Common myeloid progenitor, CD34-positive (primary cell): ENCODE data around the gene SUSD3.

Experiments
- CTCF ChIA-PET: fragments of 350-600 bp; sonication (Branson Sonifier 250); formaldehyde crosslinking; loops from one replicate; lab custom pipeline; 2021; ENCODE audit warnings: antibody characterized with exemption; lab: Charles Lee
- POLR2A ChIA-PET: fragments of 350-600 bp; sonication (Branson Sonifier 250); formaldehyde crosslinking; loops from one replicate; lab custom pipeline; 2021; ENCODE audit warnings: antibody characterized with exemption; lab: Charles Lee
- DNase-seq, 3 donors: peaks; one replicate each; pipeline versions ENCODE4 v3.0.0 to v3.0.0-alpha.2; 2013
- H3K27ac ChIP-seq, 2 experiments: 1 replicate in 1 of 2; 2 replicates in 1 of 2; pipeline ENCODE4 v1.7.0; 2013; ENCODE audit warnings: inconsistent platforms in 2 of 2, low read length in 2 of 2, mild to moderate bottlenecking in 2 of 2, low read depth in 1 of 2, moderate library complexity in 1 of 2; ENCODE audit not compliant: severe bottlenecking in 2 of 2, insufficient read depth in 1 of 2, poor library complexity in 1 of 2
- H3K27me3 ChIP-seq, 5 experiments: replicated peaks in 2 of 5; 1 replicate in 3 of 5; 2 replicates in 2 of 5; pipeline versions ENCODE4 v1.6.1 to v1.7.0; 2013; ENCODE audit warnings: low read length in 4 of 5, mild to moderate bottlenecking in 2 of 5, moderate library complexity in 2 of 5, inconsistent platforms in 1 of 5; ENCODE audit not compliant: insufficient read depth in 5 of 5, control insufficient read depth in 4 of 5
- H3K36me3 ChIP-seq, 4 experiments: 1 replicate in 2 of 4; 2 replicates in 2 of 4; pipeline versions ENCODE4 v1.6.1 to v1.7.0; 2013; ENCODE audit warnings: low read length in 3 of 4, control low read depth in 1 of 4, mild to moderate bottlenecking in 1 of 4; ENCODE audit not compliant: control insufficient read depth in 4 of 4, insufficient read depth in 4 of 4
- H3K4me1 ChIP-seq, 4 experiments: 1 replicate in 3 of 4; 2 replicates in 1 of 4; pipeline versions ENCODE4 v1.6.1 to v1.7.1; 2013; ENCODE audit warnings: low read length in 3 of 4, mild to moderate bottlenecking in 3 of 4, control low read depth in 1 of 4, inconsistent platforms in 1 of 4, moderate library complexity in 1 of 4; ENCODE audit not compliant: control insufficient read depth in 4 of 4, insufficient read depth in 4 of 4; ENCODE audit errors: control extremely low read depth in 1 of 4
- H3K4me3 ChIP-seq, 7 experiments: 1 replicate in 4 of 7; 2 replicates in 3 of 7; pipeline versions ENCODE4 v1.5.1 to v1.7.0; 2013; ENCODE audit warnings: mild to moderate bottlenecking in 7 of 7, low read length in 6 of 7, moderate library complexity in 6 of 7, inconsistent platforms in 2 of 7, low read depth in 2 of 7, control low read depth in 1 of 7; ENCODE audit not compliant: insufficient read depth in 4 of 7, control insufficient read depth in 1 of 7; ENCODE audit errors: extremely low read depth in 1 of 7
- H3K9me3 ChIP-seq, 5 experiments: 1 replicate in 4 of 5; 2 replicates in 1 of 5; pipeline versions ENCODE4 v1.6.1 to v1.7.1; 2013; ENCODE audit warnings: low read length in 4 of 5, mild to moderate bottlenecking in 2 of 5, inconsistent platforms in 1 of 5, low read depth in 1 of 5, moderate library complexity in 1 of 5; ENCODE audit not compliant: control insufficient read depth in 4 of 5, insufficient read depth in 2 of 5; ENCODE audit errors: control extremely low read depth in 1 of 5
- WGBS: methylation state at CpG from one replicate; pipeline ENCODE4 v1.1.5; 2013; ENCODE audit not compliant: insufficient coverage; 5-methylcytosine and 5-hydroxymethylcytosine counted together

Gene SUSD3

DNA sequence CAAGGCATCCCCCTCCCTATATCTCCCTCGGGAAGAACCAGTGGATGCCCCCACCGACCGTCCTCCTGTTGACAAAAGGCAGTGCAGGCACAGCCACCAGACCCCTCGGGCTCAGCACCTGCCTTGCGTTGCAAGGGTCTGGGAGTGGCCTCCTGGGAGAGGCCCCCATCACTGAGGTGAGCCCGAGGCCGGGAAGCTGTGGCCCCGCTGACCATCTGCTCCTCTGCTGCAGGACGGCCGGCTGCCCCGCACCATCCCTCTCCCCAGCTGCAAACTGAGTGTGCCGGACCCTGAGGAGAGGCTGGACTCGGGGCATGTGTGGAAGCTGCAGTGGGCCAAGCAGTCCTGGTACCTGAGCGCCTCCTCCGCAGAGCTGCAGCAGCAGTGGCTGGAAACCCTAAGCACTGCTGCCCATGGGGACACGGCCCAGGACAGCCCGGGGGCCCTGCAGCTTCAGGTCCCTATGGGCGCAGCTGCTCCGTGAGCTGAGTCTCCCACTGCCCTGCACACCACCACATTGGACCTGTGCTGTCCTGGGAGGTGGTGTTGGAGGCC is 23.3 kb upstream of the SUSD3 start:
- Histone ChIP-seq H3K36me3 (peaks cover 15 to 63% (median 36%) of the 10 kb centered on the region in 4 experiments), H3K9me3 (no peaks in the 10 kb centered on the region), H3K4me3 (no peak overlapping the region), H3K27ac (no peak overlapping the region), H3K27me3 (no peaks in the 10 kb centered on the region), H3K4me1 (peaks cover 0 to 50% (median 26%) of the 10 kb centered on the region in 4 experiments)
- ChIA-PET POLR2A (interaction anchor here (0.7 kb wide), 1 partner anchor 197 kb away, joined by 3 read pairs; no protein-coding TSS in a partner anchor), CTCF (interaction anchor here (0.8 to 1.4 kb wide), 4 partner anchors 9 to 73 kb away, joined by 3 to 4 read pairs (median 4); no protein-coding TSS in a partner anchor)
- DNase-seq: no peak
- 96% methylated on average over 19 of the region's 19 CpGs for WGBS

DNA sequence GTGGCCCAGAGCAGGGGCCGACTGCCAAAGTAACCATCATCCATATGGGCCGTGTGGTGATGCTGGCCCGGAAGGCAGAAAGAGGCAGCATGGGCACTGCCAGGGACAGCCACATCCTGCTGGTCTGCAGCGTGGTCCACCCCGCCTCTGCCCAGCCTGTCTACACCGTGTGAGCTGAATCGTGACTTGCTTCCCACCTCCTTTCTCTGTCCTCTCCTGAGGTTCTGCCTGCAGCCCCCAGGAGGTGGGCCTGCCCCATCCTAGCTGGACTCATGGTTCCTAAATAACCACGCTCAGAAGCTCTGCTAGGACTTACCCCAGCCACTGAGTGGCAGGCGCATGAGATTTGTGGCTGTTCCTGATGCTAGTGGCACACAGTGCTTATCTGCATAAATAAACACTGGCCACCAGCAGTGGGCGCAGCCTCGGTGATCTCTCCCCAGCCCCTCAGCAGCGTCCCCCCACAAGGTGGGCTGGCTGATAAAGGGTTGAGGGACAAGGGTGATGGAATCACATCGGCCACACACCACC is 22.6 kb upstream of the SUSD3 start:
- DNase-seq: peak in 1 of 3 donors; percentile 28
- H3K27ac ChIP-seq: no peak overlapping the region
- peaks cover 0 to 50% (median 26%) of the 10 kb centered on the region in 4 experiments for H3K4me1 ChIP-seq
- H3K9me3 ChIP-seq: no peaks in the 10 kb centered on the region
- WGBS: 87% methylated on average over 9 of the region's 13 CpGs
- POLR2A ChIA-PET: interaction anchor here (0.7 kb wide), 1 partner anchor 196 kb away, joined by 3 read pairs; no protein-coding TSS in a partner anchor
- no peaks in the 10 kb centered on the region for H3K27me3 ChIP-seq
- H3K4me3 ChIP-seq: no peak overlapping the region
- CTCF ChIA-PET: interaction anchor here (0.8 to 1.4 kb wide), 6 partner anchors 8 to 72 kb away, joined by 3 to 4 read pairs (median 3); no protein-coding TSS in a partner anchor
- H3K36me3 ChIP-seq: peaks cover 10 to 56% (median 34%) of the 10 kb centered on the region in 4 experiments

DNA sequence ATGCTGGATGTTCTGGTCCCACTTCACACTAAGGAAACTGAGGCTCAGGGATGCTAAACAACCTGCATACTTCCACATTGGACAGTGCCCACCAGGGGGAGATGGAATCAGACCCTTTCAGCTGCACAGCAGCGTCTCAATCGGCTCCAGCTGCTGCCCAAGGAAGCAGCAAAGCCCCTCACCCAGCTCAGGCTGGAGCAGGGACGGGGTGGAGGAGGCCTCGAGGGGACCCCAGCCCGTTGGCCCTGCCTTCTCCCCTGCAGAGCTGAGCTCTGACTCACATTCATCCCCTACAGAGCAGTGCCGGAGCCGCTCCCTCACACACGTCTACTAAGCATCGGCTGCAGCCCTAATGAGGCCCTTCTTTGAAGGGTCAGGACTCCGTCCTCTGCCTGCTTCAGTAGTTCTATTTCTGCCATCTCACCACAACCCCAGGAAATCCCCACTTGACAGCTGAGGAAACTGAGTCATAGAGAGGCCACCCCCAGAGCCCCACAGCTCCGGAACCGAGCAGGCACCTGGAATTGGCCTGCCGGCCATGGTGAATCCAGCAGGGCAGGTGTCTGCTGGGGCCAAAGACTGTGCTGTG is 21.5 kb upstream of the SUSD3 start:
- H3K27me3 ChIP-seq: no peaks in the 10 kb centered on the region
- POLR2A ChIA-PET: interaction anchor here (0.9 kb wide), 1 partner anchor 22 kb away, joined by 6 read pairs; no protein-coding TSS in a partner anchor
- WGBS: 52% methylated on average over 9 of the region's 13 CpGs

DNA sequence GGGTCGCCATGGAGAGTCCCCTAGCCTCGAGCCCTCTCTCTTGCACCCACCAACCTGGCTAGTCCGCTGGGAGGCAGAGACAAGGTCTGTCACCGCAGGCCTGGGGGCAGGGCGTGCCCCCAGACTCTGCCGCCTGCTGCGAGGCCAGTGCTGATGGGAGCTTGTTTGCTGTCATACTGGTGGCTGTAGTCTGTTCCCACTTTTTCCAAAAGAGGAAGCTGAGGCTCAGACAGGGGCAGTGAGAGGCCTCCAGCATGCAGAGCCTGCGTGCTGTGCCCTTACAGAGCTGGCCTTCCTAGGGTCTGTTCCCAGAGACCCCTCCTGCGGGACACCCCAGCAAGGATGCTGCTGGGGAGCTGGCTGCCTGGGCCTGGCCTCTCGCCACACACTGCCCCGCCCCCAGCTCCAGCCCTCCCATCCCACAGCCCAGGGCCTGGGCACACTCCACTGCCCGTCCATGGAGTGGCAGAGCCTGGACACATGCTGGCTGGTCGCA is 21.0 kb upstream of the SUSD3 start:
- H3K4me3 ChIP-seq: no peak overlapping the region
- ChIA-PET CTCF (interaction anchor here (0.6 to 1.9 kb wide), 11 partner anchors 9 to 265 kb away, joined by 3 to 5 read pairs (median 4); no protein-coding TSS in a partner anchor), POLR2A (interaction anchor here (0.9 kb wide), 1 partner anchor 22 kb away, joined by 6 read pairs; no protein-coding TSS in a partner anchor)
- 31% methylated on average over 10 of the region's 13 CpGs for WGBS
- H3K27ac ChIP-seq: no peak overlapping the region
- peaks cover 0 to 47% (median 24%) of the 10 kb centered on the region in 4 experiments for H3K4me1 ChIP-seq
- peak in 2 of 3 donors; percentile 58 to 63 for DNase-seq
- no peaks in the 10 kb centered on the region for H3K9me3 ChIP-seq
- no peaks in the 10 kb centered on the region for H3K27me3 ChIP-seq
- H3K36me3 ChIP-seq: peaks cover 3 to 40% (median 26%) of the 10 kb centered on the region in 4 experiments

More for the DNA sequence above, 21.5 kb upstream of the SUSD3 start:
- CTCF ChIA-PET: interaction anchor here (0.6 to 1.7 kb wide), 11 partner anchors 9 to 266 kb away, joined by 3 to 5 read pairs (median 4); no protein-coding TSS in a partner anchor
- H3K36me3 ChIP-seq: peaks cover 3 to 45% (median 28%) of the 10 kb centered on the region in 4 experiments
- H3K27ac ChIP-seq: no peak overlapping the region
- no peak for DNase-seq
- no peaks in the 10 kb centered on the region for H3K9me3 ChIP-seq
- no peak overlapping the region for H3K4me3 ChIP-seq
- H3K4me1 ChIP-seq: peaks cover 0 to 51% (median 25%) of the 10 kb centered on the region in 4 experiments

DNA sequence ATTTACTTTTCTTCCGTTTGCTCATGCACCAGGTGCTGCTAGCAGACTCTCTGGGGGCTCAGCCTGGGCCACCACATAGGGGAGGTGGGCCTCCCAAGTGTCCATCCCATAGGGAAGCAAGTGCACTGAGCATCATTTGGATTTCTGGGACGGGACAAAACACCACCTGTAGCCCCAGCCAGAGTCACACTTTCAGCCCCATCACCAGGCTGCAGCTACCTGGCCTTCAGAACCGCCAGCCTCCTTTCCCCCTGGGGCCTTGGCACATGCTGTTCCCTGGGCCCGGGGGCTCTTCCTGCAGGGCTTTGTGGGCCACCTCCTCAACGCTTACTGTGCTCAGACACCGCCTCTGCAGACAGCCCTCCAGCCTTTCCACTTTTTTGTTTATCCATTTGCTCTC is 19.6 kb upstream of the SUSD3 start:
- no peak for DNase-seq
- WGBS: 88% methylated on average over 6 of the region's 6 CpGs
- no peaks in the 10 kb centered on the region for H3K9me3 ChIP-seq
- no peak overlapping the region for H3K27ac ChIP-seq
- peaks cover 0 to 38% (median 27%) of the 10 kb centered on the region in 4 experiments for H3K4me1 ChIP-seq
- POLR2A ChIA-PET: no interaction called here
- peaks cover 2 to 26% (median 20%) of the 10 kb centered on the region in 4 experiments for H3K36me3 ChIP-seq
- H3K4me3 ChIP-seq: no peak overlapping the region
- no peaks in the 10 kb centered on the region for H3K27me3 ChIP-seq
- CTCF ChIA-PET: interaction anchor here (0.5 to 2.1 kb wide), 4 partner anchors 9 to 59 kb away, joined by 3 to 6 read pairs (median 4); no protein-coding TSS in a partner anchor

DNA sequence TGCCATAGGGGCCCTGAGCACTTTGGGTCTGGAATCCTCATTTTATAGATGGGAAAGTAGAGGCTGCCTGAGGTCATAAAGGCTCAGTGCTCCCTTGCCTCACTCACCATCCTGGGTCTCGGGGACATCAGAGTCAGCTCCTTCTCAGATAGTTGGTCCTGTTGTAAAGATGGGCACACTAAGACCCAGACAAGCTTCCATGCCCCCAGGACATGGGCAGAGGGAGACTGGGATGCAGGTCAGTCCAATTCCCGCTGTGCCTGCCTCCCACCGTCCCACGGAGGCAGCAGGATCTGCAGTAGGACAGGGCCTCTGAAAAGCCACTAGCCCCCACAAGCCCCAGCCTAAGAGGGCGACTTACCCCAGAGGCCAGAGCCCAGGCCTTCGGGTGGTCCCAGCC is 19.0 kb upstream of the SUSD3 start:
- no peak overlapping the region for H3K4me3 ChIP-seq
- H3K27ac ChIP-seq: no peak overlapping the region
- peaks cover 0 to 32% (median 27%) of the 10 kb centered on the region in 4 experiments for H3K4me1 ChIP-seq
- no peaks in the 10 kb centered on the region for H3K27me3 ChIP-seq
- ChIA-PET POLR2A (interaction anchor here (0.6 kb wide), 1 partner anchor 50 kb away, joined by 3 read pairs; no protein-coding TSS in a partner anchor), CTCF (interaction anchor here (1.8 to 2.1 kb wide), 3 partner anchors 12 to 59 kb away, joined by 4 to 6 read pairs (median 4); no protein-coding TSS in a partner anchor)
- 100% methylated on average over 2 of the region's 6 CpGs for WGBS
- no peak for DNase-seq
- H3K36me3 ChIP-seq: peaks cover 1 to 20% (median 15%) of the 10 kb centered on the region in 4 experiments
- no peaks in the 10 kb centered on the region for H3K9me3 ChIP-seq
